Measurements from ENCODE around the gene ARHGEF17.
A peak's percentile ranks its signal among the peaks of the same experiment; 100 is the strongest.

ARHGEF17 gene

GRCh38 chr11:73384125-73384441, 76.0 kb downstream of the ARHGEF17 start:
- no peak for DNase-seq

DNA sequence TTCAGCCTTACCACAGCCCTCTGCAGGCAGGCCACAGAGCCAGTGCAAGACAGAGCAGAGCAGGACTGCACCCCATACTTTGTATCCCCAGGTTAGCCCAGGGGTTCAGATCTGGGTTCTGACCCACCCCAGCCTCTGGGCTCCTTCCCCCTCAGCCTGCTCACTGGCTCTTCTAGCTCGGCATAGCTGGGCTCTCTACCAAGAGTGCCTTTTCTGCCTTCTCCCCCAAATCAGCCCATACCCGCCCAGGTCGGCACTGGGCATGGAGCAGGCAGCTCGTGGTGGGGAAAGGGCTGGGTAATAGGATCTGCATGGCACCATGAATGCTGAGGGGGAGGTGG, 76.4 kb downstream of the ARHGEF17 start:
- DNase-seq: no peak

DNA sequence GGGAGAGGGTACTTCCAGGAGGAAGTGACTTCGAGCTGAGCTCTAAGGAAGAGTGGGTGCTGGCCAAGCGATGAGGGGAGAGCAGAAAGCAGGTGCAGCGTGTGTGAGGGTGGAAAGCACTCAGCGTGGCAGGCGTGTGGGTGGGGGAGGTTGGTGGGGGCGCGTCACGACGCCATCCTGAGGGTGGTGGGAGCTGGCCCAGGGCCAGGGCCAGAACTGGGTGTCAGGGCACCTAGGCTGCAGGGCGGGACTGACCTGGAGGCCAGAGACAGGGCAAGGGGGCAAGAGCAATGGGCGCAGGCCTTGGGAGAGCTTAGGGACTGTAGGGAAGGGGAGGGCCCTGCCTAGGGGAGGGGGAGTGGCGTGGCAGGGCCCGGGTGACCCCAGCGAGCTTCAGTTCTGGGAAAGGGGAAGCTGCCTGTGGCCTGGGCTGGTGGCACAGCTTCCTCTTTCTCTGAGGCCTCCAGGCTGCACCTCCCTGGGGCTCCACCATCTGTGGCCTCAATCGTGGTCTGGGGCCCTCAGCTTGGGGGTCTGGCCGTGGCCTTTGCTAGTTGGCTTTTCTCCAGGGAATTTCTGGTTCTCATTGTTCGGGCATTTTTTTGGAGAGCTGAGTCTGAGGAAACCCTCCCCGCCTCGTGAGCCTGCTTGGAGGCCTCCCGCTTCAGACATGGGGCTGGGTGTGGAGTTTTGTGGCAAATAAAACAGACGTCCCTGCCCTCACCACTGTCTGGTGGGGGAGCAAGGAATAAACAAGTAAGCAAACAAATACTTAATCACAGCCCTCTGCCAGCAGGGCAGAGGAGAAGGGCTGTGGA, 77.0 kb downstream of the ARHGEF17 start:
- DNase-seq: no peak

- DNase-seq: no peak
Measured at GRCh38 chr11:73386016-73386415, 77.9 kb downstream of the ARHGEF17 start.

GRCh38 chr11:73386546-73386945, 78.5 kb downstream of the ARHGEF17 start:
- no peak for DNase-seq

DNA sequence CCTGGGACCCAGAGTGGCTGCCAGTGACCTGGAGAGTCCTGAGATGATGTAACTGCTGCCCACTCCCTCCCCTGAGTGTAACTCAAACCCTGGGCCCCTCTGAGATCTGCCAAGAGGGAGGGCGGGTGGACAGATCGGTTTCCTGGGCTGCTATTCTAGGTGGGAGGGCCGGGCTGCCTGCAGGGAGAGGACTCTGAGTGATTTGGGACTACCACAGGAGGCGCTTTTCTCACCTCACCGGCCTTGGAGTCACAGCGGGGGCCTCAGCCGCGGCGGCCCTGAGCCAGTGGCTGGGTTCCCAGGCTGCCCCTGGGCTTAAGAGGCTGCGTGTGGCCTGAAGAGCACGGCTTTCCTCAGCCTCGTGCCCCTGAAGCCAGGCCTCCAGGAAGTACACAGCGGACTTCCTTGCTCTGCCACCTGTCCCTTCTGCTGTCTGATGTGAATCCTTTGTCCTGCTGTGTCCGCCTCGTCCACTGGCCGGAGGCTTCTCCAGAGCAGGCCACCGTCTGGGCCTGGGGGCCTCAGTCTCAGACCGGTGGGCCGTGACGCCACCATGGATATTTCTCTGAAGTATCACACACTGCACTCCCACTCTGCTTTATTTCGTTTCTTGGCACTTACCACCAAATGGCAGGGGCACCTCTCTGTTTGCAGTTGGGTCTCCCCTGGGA, 79.7 kb downstream of the ARHGEF17 start:
- peak; percentile 28 for DNase-seq

- no peak for DNase-seq
Measured at GRCh38 chr11:73388265-73389133, 80.4 kb downstream of the ARHGEF17 start.

- DNase-seq: no peak
Measured at GRCh38 chr11:73389134-73389525, 81.1 kb downstream of the ARHGEF17 start.

DNA sequence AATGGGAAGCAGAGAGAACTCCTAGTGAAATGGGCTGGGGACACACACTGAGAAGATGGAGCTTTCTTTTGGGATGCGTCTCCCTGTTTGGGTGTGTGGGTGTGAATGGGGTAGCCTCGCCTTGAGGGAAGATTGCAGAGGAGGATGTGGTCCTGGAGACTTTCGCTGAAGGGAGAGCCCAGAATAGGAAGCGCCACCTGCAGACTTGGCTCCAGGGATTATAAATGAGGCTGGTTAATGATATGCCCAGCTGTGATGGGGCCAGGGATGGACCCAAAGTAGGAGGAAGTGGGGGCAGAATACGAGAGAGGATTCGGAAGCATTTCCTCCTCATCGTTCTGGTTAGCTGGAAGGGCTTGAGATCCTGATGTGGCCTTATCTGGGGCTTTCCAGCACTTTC, 81.8 kb downstream of the ARHGEF17 start:
- DNase-seq: no peak

GRCh38 chr11:73390601-73391565, 82.8 kb downstream of the ARHGEF17 start:
- no peak for DNase-seq

- no peak for DNase-seq
Measured at GRCh38 chr11:73391665-73392064, 83.6 kb downstream of the ARHGEF17 start.

DNA sequence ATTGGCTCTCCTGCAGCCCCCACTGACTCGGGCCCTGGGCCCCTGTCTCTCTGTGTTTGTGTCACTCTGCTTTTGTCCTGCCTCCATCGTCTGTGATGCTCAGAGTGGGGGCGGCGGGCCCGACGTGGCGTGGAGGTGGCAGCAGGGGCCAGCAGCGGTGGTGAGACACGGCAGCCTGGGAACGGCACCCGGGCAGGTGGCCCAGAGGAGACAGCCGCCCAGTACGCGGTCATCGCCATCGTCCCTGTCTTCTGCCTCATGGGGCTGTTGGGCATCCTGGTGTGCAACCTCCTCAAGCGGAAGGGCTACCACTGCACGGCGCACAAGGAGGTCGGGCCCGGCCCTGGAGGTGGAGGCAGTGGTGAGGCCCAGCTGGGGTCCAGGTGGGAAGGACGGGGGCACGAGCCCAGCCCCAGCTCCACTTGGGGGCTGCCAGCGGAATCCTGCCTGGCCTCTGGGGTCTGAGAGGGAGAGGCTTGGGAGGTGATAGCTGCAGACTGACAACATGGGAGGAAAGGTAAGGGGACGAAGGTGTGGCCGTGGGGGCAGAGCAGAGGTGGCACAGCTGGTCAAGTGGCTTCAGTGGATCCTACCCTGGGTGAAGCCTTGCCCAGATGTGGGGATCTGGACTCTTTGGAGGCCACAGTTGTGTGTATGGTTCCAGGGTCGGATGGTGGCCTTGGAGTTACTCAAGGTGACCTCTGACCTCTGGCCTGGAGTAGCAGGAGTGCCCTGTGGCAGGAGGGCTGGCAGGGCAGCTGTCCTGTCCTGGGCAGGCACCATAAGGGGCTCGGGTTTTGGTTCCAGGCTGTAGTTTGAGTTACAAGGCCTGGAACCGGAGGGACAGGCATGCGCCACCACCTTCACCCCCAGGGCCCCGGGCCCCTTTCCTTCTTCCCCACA, 84.3 kb downstream of the ARHGEF17 start:
- no peak for DNase-seq

DNA sequence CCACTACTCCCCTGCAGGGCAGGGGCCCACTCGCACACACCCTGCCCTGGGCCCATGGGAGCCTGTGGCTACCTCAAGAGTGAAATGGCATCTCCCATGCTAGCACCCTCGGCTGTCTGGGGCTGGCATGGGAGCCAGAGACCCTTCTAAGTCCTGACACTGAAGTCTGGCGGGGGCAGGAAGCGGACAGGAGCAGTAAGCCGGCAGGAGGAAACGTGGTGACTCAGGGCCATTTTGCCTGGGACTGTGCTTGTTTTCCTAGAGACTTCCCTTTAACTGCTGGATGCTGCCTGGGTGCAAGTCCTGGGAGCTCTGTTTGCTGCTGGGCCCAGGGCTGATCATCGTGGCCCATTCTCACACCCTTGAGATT, 84.9 kb downstream of the ARHGEF17 start:
- DNase-seq: no peak

GRCh38 chr11:73393479-73394415, 85.7 kb downstream of the ARHGEF17 start:
- peak; percentile 5 for DNase-seq

- DNase-seq: no peak
Measured at GRCh38 chr11:73394416-73395296, 86.6 kb downstream of the ARHGEF17 start.

DNA sequence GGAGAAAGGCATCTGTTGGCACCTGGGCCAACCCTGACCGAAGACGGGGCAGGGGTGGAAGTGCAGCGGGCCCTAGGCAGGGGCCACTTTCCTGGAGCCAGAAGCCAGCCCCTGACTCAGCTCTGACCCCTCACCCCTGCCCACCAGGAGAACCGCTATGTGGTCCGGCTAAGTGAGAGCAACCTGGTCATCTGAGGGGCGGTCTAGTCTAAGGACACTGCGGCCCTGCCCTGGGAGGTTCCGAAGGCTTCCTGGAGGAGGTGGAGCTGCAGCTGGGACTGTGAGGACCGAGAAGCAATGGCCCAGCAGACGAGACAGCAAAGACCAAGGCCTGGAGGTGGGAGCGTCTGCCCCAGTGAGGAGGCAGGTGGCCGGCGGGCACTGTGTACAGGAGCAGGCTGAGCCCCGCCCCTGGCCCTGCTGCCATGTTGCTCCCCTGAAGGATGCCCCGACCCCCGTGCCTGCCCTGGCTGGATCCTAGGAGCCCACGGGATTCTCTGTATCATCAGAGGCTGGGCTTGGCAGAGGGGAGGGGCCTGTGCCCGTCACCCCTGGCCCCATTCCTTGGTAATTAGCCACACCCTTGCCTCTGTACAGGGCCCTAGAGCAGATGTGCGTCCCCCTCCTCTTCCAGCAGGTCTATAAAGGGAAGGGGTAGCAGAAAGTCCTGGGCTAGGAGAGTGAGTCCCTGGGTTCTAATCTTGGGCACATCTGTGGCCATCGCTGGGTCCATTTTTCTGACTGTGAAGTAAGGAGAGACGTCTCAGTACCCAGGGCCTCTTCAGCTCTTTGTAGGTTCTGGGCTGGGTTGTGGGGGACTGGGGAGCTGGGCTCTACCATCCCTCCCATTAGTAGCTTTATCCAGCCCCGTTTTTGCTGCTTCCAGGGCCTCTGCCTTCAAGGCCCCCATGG, 87.5 kb downstream of the ARHGEF17 start:
- no peak for DNase-seq

GRCh38 chr11:73396251-73396930, 88.3 kb downstream of the ARHGEF17 start:
- DNase-seq: no peak

DNA sequence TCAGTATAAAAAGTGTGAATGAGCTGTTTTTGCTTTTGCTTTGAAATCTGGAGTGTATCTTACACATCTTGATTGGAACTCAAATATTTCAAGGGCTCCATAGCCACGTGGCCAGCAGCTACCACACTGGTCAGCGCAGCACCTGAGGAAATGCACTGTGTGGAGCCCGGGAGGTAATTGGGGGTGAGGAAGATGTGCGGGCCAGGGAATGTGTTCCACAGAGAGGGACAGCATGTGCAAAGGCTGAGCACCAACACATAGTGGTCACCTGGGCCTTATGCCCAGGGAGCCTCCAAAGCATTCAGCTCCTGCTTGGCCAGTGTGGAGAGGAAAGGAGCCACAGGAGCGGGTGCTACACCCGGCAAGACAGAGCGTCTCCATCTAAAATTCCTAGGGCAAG, 88.9 kb downstream of the ARHGEF17 start:
- no peak for DNase-seq
